ENCODE data around the gene CENPP. TPM values are rescaled to one million over a fixed set of nuclear protein-coding genes. Genes with fewer than 3 reads are reported as not detected.
A peak's percentile ranks its signal among the peaks of the same experiment; 100 is the strongest.

CENPP gene
- total RNA-seq, 1 donor from 2014 or later = 1.3 TPM

GRCh38 chr9:92635760-92636159 is 310.0 kb downstream of the CENPP start:
- H3K27me3 ChIP-seq (ENCODE audit: control insufficient read depth, insufficient read depth, low read length) = no peaks in the 10 kb centered on the region
- H3K36me3 ChIP-seq (ENCODE audit: control insufficient read depth, insufficient read depth, low read length) = peaks cover 40% of the 10 kb centered on the region
- no peak overlapping the region for H3K4me3 ChIP-seq (ENCODE audit: low read depth, low read length)
- DNase-seq (ENCODE audit: low read depth) = no peak
- no peak for FAIRE-seq
- no peak for TF ChIP-seq CTCF (IDR thresholded peaks at IDR 0.05; ENCODE audit: insufficient read depth, low read length, severe bottlenecking)

GRCh38 chr9:92636627-92637026 is 310.9 kb downstream of the CENPP start:
- DNase-seq (ENCODE audit: low read depth) (no peak), FAIRE-seq (no peak)
- TF ChIP-seq CTCF (IDR thresholded peaks at IDR 0.05; ENCODE audit: insufficient read depth, low read length, severe bottlenecking) = no peak
- Histone ChIP-seq H3K4me3 (ENCODE audit: low read depth, low read length) (no peak overlapping the region), H3K27me3 (ENCODE audit: control insufficient read depth, insufficient read depth, low read length) (no peaks in the 10 kb centered on the region), H3K36me3 (ENCODE audit: control insufficient read depth, insufficient read depth, low read length) (peaks cover 46% of the 10 kb centered on the region)

- DNase-seq (ENCODE audit: low read depth) (no peak), FAIRE-seq (peak; percentile 7)
- no peaks in the 10 kb centered on the region for H3K27me3 ChIP-seq (ENCODE audit: control insufficient read depth, insufficient read depth, low read length)
- H3K4me3 ChIP-seq (ENCODE audit: low read depth, low read length) = no peak overlapping the region
- peaks cover 48% of the 10 kb centered on the region for H3K36me3 ChIP-seq (ENCODE audit: control insufficient read depth, insufficient read depth, low read length)
- TF ChIP-seq CTCF (IDR thresholded peaks at IDR 0.05; ENCODE audit: insufficient read depth, low read length, severe bottlenecking) = no peak
Measured at GRCh38 chr9:92637326-92637725, 311.6 kb downstream of the CENPP start.

GRCh38 chr9:92637886-92638620 is 312.3 kb downstream of the CENPP start:
- DNase-seq (ENCODE audit: low read depth) (no peak), FAIRE-seq (no peak)
- H3K27me3 ChIP-seq (ENCODE audit: control insufficient read depth, insufficient read depth, low read length) = no peaks in the 10 kb centered on the region
- TF ChIP-seq CTCF (IDR thresholded peaks at IDR 0.05; ENCODE audit: insufficient read depth, low read length, severe bottlenecking) = no peak
- H3K4me3 ChIP-seq (ENCODE audit: low read depth, low read length) = no peak overlapping the region
- H3K36me3 ChIP-seq (ENCODE audit: control insufficient read depth, insufficient read depth, low read length) = peaks cover 51% of the 10 kb centered on the region

- no peak for DNase-seq (ENCODE audit: low read depth)
- FAIRE-seq = no peak
- no peak for TF ChIP-seq CTCF (IDR thresholded peaks at IDR 0.05; ENCODE audit: insufficient read depth, low read length, severe bottlenecking)
- Histone ChIP-seq H3K27me3 (ENCODE audit: control insufficient read depth, insufficient read depth, low read length) (no peaks in the 10 kb centered on the region), H3K4me3 (ENCODE audit: low read depth, low read length) (no peak overlapping the region), H3K36me3 (ENCODE audit: control insufficient read depth, insufficient read depth, low read length) (peaks cover 55% of the 10 kb centered on the region)
Measured at GRCh38 chr9:92638621-92639101, 312.9 kb downstream of the CENPP start.

GRCh38 chr9:92639124-92639523 is 313.4 kb downstream of the CENPP start:
- DNase-seq (ENCODE audit: low read depth) = no peak
- FAIRE-seq = no peak
- TF ChIP-seq CTCF (IDR thresholded peaks at IDR 0.05; ENCODE audit: insufficient read depth, low read length, severe bottlenecking) = no peak
- Histone ChIP-seq H3K4me3 (ENCODE audit: low read depth, low read length) (no peak overlapping the region), H3K36me3 (ENCODE audit: control insufficient read depth, insufficient read depth, low read length) (peaks cover 52% of the 10 kb centered on the region), H3K27me3 (ENCODE audit: control insufficient read depth, insufficient read depth, low read length) (no peaks in the 10 kb centered on the region)

Data from bronchial epithelial cell (primary cell).